ENCODE measurements around the gene TLCD3A.
A peak's percentile ranks its signal among the peaks of the same experiment; 100 is the strongest.
"Not testable (repeated sequence)": the region's sequence is repeated elsewhere in the genome, so short reads cannot be mapped to it uniquely, and the experiment has no call there.

Gene TLCD3A

GRCh38 chr17:708132-708531 lies 24.3 kb upstream of the TLCD3A start:
- DNase-seq: no peak

- no peak for DNase-seq
Observed at GRCh38 chr17:718075-718474, 14.3 kb upstream of the TLCD3A start.

- no peak for DNase-seq
Observed at GRCh38 chr17:720706-721539, 11.5 kb upstream of the TLCD3A start.

GRCh38 chr17:721540-721937 lies 10.9 kb upstream of the TLCD3A start:
- no peak for DNase-seq

DNA sequence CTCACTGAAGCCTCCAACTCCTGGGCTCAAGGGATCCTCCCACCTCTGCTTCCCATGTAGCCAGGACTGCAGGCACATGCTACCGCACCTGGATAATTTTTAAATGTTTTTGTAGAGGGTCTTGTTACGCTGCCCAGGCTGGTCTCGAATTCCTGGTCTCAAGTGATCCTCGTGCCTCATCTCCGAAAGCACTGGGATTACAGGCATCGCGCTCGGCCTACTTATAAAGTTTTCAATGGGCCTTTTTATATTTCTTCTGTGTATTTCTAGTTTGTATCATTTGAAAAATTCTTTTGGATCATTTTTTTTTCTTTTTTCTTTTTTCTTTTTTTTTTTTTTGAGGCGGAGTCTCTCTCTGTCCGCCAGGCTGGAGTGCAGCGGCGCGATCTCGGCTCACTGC lies 7.3 kb upstream of the TLCD3A start:
- DNase-seq: no peak

- DNase-seq: no peak
Observed at GRCh38 chr17:725746-726145, 6.7 kb upstream of the TLCD3A start.

DNA sequence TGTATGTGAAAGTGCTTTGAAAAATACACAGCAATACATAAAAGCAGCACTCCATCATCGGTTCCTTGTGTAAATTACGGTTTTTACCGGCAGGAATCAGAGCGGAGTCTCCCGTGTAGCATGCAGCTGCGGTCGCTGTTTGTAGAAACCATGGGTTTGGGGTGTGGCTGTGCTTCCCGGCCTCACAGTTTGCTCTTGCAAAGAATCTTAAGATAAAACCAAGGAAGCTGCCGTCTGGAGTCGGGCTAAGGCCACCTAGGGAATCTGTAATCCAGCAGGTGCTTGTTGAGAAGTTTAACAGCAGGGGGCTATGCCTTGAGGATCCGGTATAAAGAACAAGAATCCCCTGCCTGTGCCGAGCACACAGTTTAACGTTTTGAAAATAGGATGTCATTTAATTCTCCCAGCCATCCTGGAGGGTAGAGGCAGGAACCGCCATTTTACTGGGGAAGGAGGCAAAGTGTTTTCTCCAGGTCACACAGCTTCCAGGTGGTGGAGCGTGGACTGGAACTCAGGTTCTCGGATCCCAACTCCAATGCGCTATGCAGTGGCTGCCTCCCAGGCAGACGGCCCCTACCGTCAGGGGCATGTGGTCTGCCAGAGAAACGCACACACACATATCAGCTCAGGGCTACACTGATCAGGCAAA lies 6.0 kb upstream of the TLCD3A start:
- DNase-seq: no peak

GRCh38 chr17:728911-729310 lies 3.5 kb upstream of the TLCD3A start:
- no peak for DNase-seq

DNA sequence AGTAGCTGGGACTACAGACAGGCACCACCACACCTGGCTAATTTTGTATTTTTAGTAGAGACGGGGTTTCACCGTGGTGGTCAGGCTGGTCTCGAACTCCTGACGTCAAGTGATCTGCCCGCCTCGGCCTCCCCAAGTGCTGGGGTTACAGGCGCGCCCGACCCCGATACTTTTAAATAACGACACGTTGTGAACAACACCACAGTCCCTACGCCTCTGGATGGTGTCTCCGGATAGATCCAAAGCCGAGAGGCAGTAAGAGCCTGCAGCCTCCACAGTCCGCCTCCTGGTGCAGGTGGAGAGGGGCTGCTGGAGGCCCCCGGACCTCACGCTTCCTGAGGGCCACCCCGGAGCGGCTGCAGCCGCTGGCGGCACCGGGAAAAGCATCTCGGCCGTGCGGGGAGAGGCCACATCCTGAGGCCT lies 741 bp upstream of the TLCD3A start:
- peak; percentile 41 for DNase-seq

DNA sequence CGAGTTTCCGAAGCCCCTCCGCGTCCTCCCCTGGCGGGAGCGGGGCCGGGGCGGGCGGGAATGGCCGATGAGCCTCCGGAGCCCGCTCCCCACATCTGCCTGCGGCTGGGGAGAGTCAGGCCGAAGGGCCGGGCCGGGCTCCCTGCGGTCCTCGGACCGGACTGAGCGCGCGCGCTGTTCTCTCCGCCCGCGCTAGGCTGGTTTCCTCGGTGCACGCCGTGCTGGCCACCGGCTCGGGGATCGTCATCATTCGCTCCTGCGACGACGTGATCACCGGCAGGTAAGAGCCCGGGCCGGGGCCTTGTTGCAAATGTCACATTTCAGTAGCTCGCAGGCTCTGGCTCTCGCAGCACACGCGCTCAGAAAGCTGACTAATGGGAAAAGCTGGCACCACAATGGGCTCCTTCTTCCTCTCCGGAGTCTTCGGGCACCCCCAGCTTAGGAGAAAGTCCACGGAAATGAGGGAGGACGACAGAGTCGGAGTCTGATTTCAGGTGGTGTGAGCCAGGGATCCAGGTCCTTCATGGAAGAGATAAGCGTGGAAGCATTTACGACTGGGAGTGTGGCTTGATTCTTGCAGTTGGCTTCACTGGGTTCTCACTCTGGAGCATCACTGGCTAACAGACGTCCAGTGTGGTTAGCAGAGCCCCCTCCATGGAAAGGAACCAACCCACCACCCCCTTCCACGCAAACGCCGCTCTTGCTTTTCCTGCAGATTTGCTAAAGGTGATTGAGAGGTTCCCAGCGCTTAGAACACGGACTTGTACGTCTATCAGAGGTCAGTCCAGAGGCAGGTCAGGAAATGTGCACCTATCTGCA lies 715 bp downstream of the TLCD3A start:
- peak; percentile 48 for DNase-seq

GRCh38 chr17:733743-734142 lies 1.3 kb downstream of the TLCD3A start:
- DNase-seq: no peak

- DNase-seq: no peak
Observed at GRCh38 chr17:737561-738113, 5.2 kb downstream of the TLCD3A start.

- peak; percentile 79 for DNase-seq
Observed at GRCh38 chr17:740240-741017, 8.0 kb downstream of the TLCD3A start.

DNA sequence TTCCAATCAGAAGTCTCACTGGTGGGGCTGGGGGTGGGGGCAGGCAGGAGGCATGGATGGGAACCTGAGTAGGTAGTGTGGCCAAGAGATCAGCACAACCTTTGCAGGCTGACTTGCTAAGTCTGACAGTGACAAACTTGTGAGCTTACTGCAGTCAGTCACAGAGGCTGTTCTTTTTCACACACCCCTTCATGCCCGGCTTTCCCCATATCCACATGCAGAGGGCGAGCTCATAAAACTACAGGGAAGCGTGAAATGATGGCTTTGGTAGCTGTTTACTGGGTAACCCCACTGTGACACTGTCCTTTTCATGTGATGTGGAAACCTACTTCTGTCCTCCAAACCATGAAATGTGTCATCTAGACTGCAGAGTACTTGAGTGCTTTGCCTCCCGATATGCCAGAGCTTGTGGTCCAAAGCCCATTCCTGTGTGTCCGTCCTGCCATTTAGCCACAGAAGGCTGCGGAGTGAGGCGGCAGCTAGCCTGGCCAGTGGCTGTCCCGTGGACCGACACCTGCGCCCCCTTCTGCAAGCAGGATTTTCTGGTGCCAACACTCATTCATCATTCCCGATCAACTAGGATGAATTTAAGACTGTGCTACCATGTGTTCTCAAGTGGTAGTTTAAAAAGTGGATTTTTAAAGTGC lies 9.9 kb downstream of the TLCD3A start:
- DNase-seq: no peak

DNA sequence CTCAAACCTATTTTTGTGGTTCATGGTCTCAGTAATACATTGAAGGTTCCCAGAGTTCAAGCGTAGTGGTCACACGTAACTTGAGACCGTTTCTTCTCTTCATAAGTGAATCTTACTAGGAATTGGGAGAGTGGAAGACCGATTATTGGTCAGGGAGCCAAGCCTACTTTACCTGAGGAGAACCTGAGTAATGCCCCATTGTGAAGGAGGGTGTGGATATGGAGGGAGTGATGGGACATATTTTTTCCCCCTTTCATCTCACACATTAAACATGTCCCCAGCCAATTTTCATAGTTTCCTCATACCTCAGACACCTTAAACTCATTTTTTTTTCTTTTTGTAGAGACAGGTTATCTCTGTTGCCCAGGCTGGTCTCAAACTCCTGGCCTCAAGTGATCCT lies 10.7 kb downstream of the TLCD3A start:
- DNase-seq: no peak

- DNase-seq: no peak
Observed at GRCh38 chr17:744937-745336, 12.5 kb downstream of the TLCD3A start.

DNA sequence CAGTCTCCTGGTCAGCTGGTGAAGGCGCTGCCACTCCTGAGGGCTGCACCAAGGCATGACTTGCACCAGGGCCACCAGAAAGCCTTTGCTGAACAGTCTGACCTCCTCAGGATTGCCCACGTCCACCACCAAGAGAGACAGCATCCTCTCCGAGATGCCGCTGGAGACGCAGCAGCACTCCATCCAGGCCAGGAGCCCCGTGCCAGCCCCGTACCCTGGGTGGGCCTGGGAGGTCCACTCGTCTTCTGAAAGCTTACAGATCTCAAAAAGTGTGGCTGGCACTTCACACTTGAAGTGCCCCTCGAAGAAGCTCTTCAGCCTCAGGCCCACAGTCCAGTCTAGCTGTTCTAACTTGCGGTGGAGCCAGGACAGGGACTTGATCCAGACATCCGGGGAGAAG lies 13.0 kb downstream of the TLCD3A start:
- no peak for DNase-seq

DNA sequence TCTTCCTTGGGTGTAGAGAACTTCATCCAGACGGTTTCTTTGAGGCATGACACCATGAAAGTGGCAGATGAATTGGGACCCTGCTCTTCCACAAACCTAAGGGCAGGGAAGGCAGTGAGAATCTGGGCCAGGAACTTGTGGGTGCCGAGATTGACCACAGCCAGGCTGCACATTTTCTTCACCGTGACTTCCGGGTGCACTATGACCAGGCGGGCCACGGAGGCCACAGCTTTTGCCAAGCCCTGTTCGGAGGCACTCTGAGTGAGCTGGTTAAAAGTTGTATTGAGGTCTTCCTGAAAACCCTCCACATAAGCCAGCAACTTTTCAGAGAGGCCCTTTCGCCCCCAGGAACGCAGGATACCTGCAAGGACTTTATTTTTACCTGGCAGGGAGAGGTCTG lies 13.8 kb downstream of the TLCD3A start:
- no peak for DNase-seq

GRCh38 chr17:746783-747629 lies 14.6 kb downstream of the TLCD3A start:
- no peak for DNase-seq

- not testable (repeated sequence) for DNase-seq
Observed at GRCh38 chr17:748604-749003, 16.2 kb downstream of the TLCD3A start.

- DNase-seq: not testable (repeated sequence)
Observed at GRCh38 chr17:749359-749758, 17.0 kb downstream of the TLCD3A start.

All from hematopoietic multipotent progenitor cell treated with erythropoietin and hydrocortisone succinate and interleukin-3 and kit ligand, for 6 days (in vitro differentiated cells).